ENCODE measurements around the gene ARHGAP4. TPM values are rescaled to one million over a fixed set of nuclear protein-coding genes. Genes with fewer than 3 reads are reported as not detected.

ARHGAP4 gene
- total RNA-seq, 1 experiment from 2014 or later, result 47.0 TPM

DNA sequence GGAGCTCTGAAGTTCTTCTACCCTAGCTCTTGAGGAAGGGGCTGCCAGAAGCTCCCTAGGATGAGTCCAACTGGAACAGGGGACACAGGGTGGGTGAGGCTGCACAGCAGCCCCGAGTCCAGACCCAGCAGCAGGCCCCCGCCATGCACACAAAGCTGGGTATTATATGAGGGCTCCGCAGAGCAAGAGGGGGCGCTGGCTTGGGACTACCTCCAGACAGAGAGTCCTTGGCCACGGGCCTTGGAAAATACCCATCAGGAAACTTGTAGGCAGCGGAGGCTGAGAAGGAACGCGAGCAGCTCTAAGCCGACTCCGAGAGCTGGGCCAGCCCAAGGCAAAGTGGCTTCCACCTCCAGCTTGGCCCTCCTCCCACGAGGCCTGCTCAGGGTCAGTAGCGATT is 37.5 kb upstream of the ARHGAP4 start:
- no peaks in the 10 kb centered on the region for H3K27me3 ChIP-seq (ENCODE audit: insufficient read depth, low read depth)
- H3F3A ChIP-seq (ENCODE audit: insufficient read depth, low read depth), result no peaks in the 10 kb centered on the region
- BruUV-seq (replicated peaks), result no TSS peak
- ChIA-PET POLR2A (ENCODE audit: unreplicated experiment) (no interaction called here), CTCF (no interaction called here)
- H3K36me3 ChIP-seq (ENCODE audit: low read depth), result no peaks in the 10 kb centered on the region
- H3K79me2 ChIP-seq (ENCODE audit: low read depth), result peaks cover 41% of the 10 kb centered on the region
- peaks cover 43% of the 10 kb centered on the region for H4K20me1 ChIP-seq (ENCODE audit: insufficient read depth)
- no peaks in the 10 kb centered on the region for H3K9me2 ChIP-seq (ENCODE audit: insufficient read depth)
- no peak overlapping the region for H2AFZ ChIP-seq
- intact Hi-C loops (cut with micrococcal nuclease; ENCODE audit: unreplicated experiment), result no loop called here
- no peaks in the 10 kb centered on the region for H3K4me1 ChIP-seq (replicated peaks; ENCODE audit: insufficient read depth)
- DNase-seq, result no peak
- no peaks in the 10 kb centered on the region for H3K9me3 ChIP-seq (ENCODE audit: insufficient read depth, low read depth)
- H3K4me2 ChIP-seq, result no peak overlapping the region
- TF ChIP-seq, protein P1, sequence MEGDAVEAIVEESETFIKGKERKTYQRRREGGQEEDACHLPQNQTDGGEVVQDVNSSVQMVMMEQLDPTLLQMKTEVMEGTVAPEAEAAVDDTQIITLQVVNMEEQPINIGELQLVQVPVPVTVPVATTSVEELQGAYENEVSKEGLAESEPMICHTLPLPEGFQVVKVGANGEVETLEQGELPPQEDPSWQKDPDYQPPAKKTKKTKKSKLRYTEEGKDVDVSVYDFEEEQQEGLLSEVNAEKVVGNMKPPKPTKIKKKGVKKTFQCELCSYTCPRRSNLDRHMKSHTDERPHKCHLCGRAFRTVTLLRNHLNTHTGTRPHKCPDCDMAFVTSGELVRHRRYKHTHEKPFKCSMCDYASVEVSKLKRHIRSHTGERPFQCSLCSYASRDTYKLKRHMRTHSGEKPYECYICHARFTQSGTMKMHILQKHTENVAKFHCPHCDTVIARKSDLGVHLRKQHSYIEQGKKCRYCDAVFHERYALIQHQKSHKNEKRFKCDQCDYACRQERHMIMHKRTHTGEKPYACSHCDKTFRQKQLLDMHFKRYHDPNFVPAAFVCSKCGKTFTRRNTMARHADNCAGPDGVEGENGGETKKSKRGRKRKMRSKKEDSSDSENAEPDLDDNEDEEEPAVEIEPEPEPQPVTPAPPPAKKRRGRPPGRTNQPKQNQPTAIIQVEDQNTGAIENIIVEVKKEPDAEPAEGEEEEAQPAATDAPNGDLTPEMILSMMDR (conservative IDR thresholded peaks at IDR 0.05), result no peak
- TF ChIP-seq EZH2 (IDR thresholded peaks at IDR 0.05; ENCODE audit: low read depth), result no peak
- no peak overlapping the region for H3K4me3 ChIP-seq
- no peak overlapping the region for H3K27ac ChIP-seq

DNA sequence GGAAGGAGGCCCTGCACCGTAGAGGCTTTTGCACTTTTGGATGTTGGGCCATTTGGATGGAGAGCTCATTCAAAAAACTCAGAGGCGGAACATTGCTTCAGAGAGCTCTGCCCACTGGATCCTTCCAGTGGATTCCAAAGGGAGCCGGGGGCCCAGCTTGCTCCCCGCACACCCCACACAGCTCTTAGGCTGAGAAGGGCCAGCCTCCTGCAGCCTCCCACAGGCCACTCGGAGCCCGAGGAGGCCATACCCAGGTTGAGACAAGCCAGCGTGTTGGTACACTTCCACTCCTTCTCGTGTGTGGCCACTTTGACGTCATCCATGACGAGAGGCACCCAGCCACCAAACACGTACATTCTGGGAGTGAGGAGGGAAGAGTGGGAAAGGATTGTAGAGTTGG is 35.2 kb upstream of the ARHGAP4 start:
- Histone ChIP-seq H3K4me2 (no peak overlapping the region), H3F3A (ENCODE audit: insufficient read depth, low read depth) (no peaks in the 10 kb centered on the region), H3K4me3 (no peak overlapping the region), H3K27me3 (ENCODE audit: insufficient read depth, low read depth) (no peaks in the 10 kb centered on the region), H3K9me3 (ENCODE audit: insufficient read depth, low read depth) (no peaks in the 10 kb centered on the region), H3K27ac (no peak overlapping the region), H4K20me1 (ENCODE audit: insufficient read depth) (peaks cover 20% of the 10 kb centered on the region), H3K4me1 (replicated peaks; ENCODE audit: insufficient read depth) (no peaks in the 10 kb centered on the region), H2AFZ (no peak overlapping the region), H3K79me2 (ENCODE audit: low read depth) (peaks cover 19% of the 10 kb centered on the region), H3K36me3 (ENCODE audit: low read depth) (no peaks in the 10 kb centered on the region), H3K9me2 (ENCODE audit: insufficient read depth) (no peaks in the 10 kb centered on the region)
- intact Hi-C loops (cut with micrococcal nuclease; ENCODE audit: unreplicated experiment), result no loop called here
- no TSS peak for BruUV-seq (replicated peaks)
- POLR2A ChIA-PET (ENCODE audit: unreplicated experiment), result no interaction called here
- no peak for DNase-seq
- CTCF ChIA-PET, result no interaction called here
- TF ChIP-seq, protein P1 (conservative IDR thresholded peaks at IDR 0.05), result no peak

GRCh38 chrX:153960786-153961185 is 34.7 kb upstream of the ARHGAP4 start:
- no peak for DNase-seq
- intact Hi-C loops (cut with micrococcal nuclease; ENCODE audit: unreplicated experiment), result no loop called here
- ChIA-PET POLR2A (ENCODE audit: unreplicated experiment) (no interaction called here), CTCF (no interaction called here)
- no peak overlapping the region for H3K4me2 ChIP-seq
- H3K27ac ChIP-seq, result no peak overlapping the region
- H3F3A ChIP-seq (ENCODE audit: insufficient read depth, low read depth), result no peaks in the 10 kb centered on the region
- H3K79me2 ChIP-seq (ENCODE audit: low read depth), result peaks cover 14% of the 10 kb centered on the region
- no peaks in the 10 kb centered on the region for H3K27me3 ChIP-seq (ENCODE audit: insufficient read depth, low read depth)
- peaks cover 15% of the 10 kb centered on the region for H4K20me1 ChIP-seq (ENCODE audit: insufficient read depth)
- H3K9me3 ChIP-seq (ENCODE audit: insufficient read depth, low read depth), result no peaks in the 10 kb centered on the region
- no peak for TF ChIP-seq EZH2 (IDR thresholded peaks at IDR 0.05; ENCODE audit: low read depth)
- TF ChIP-seq, protein P1 (conservative IDR thresholded peaks at IDR 0.05), result no peak
- BruUV-seq (replicated peaks), result no TSS peak
- no peaks in the 10 kb centered on the region for H3K9me2 ChIP-seq (ENCODE audit: insufficient read depth)
- no peak overlapping the region for H3K4me3 ChIP-seq
- H3K36me3 ChIP-seq (ENCODE audit: low read depth), result no peaks in the 10 kb centered on the region
- no peak overlapping the region for H2AFZ ChIP-seq
- H3K4me1 ChIP-seq (replicated peaks; ENCODE audit: insufficient read depth), result no peaks in the 10 kb centered on the region
